Activated effector memory CD4-positive, alpha-beta T cell treated with anti-CD3 and anti-CD28 coated beads, Interleukin-2, amount 50 U/mL, for 16 hours (primary cell): ENCODE results near the gene ADAM10.
"Not testable (repeated sequence)": the region's sequence is repeated elsewhere in the genome, so short reads cannot be mapped to it uniquely, and the experiment has no call there.

Experiments used
- DNase-seq: peaks from one replicate; pipeline ENCODE4 v3.0.0-alpha.2; 2020

ADAM10 gene

DNA sequence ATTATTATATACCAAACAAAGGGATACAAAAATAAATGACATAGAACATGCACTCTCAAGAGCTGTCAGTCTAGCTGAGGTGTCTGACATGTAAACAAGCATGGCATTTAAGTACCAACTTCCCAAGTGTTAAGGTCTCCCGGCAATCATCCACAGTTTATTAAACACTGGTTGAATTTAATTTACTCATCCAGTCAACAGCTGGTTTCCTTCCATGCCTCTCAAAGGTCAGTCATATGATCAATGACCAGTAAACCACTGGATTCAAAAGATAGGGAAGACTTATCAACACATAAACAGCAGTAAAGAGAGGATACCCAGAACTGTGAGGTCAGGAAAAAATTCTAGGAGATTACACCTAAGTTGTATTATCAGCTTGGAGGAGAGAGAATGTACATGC, 80.4 kb downstream of the ADAM10 start:
- no peak for DNase-seq

GRCh38 chr15:58666957-58667356, 82.5 kb downstream of the ADAM10 start:
- no peak for DNase-seq

GRCh38 chr15:58665672-58666071, 83.8 kb downstream of the ADAM10 start:
- DNase-seq, result no peak

- no peak for DNase-seq
Measured at GRCh38 chr15:58650102-58650501, 99.4 kb downstream of the ADAM10 start.

- no peak for DNase-seq
Measured at GRCh38 chr15:58649175-58649574, 100.3 kb downstream of the ADAM10 start.

GRCh38 chr15:58643996-58644395, 105.5 kb downstream of the ADAM10 start:
- DNase-seq, result no peak

DNA sequence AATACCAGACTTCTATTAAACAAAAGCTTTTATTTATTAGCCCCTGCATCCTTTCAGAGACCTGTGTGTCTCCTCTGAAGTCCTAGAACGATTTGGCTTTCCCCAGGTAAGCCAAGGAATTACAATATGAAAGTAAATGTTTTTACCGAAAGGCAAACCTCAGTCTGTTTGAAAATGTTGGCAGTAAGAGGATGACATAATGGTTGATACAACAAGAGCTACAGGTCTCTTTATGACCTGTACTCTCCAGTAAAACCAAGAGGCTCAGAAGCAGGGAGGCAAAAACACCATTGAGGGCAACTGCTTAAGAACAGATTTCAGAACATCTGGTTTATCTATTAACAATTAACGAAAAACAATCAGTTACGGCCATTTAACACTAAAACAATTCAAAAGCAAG, 107.8 kb downstream of the ADAM10 start:
- no peak for DNase-seq

DNA sequence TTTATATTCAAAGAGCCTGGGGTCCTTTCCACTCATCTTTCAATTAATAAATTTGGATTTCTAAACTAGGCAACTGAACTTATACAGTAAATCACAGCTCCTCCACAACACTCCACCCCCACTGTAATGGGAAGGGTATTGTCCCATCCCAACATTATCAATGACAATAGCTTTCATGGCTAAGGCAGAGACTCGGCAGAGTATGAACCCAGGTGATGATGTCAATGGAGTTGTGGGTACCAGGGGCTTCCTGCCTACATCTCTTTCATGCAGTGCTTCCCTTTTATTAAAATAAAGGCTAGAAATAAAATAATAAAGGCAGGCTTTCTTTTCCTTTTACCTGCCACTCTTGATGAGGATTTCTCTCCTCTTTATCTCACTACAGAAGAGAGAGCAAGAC, 109.5 kb downstream of the ADAM10 start:
- DNase-seq, result no peak

DNA sequence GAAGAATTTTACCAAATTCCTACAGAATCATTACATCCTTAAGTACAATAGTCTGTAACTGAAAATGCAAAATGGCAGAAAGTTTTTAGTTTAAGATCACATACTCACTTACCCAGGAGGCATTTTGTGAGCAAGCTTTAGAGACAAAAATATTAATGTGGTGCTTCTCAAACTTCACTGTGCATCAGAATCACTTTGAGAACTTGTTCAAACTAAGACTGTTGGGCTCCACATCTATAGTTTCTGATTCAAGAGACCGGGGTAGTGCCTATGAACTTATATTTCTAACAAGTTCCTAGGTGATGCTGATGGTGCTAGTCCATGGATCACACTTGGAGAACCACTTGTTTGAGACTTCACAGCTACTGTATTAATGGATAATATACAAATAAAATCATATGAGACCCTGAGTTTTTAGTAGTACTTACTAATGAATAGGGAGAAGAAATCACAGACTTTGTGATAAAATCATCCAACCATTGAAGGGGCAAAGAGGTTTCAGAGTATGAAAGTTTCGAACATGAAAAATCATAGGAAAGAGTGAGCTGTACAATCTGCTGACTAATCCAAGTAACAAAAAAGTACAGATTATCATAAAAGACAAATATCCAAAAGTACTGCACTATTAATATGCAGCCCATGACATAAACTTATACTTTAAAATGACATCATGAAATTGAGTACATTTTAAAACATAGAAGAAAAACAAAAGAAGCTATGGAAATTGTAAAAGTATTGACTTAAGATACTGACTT, 110.3 kb downstream of the ADAM10 start:
- DNase-seq, result no peak

GRCh38 chr15:58632789-58633188, 116.7 kb downstream of the ADAM10 start:
- DNase-seq, result no peak

DNA sequence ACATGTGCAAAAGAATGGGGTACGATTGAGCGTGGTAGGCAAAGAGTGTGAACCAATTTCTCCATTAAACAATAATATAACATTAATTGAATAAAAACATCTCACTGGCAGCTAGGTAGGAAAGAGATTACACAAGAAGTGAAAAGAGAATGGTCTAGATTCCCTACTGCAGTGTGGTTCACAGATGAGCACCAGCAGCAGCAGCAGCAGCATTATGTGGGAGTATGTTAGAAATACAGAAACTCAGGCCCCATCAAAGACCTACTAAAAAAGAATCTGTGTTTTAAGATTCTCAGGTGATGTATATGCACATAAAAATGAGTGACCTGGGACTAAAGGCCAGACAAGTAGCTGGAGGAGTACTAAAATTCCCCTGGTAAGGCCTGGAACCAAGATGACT, 118.2 kb downstream of the ADAM10 start:
- no peak for DNase-seq

DNA sequence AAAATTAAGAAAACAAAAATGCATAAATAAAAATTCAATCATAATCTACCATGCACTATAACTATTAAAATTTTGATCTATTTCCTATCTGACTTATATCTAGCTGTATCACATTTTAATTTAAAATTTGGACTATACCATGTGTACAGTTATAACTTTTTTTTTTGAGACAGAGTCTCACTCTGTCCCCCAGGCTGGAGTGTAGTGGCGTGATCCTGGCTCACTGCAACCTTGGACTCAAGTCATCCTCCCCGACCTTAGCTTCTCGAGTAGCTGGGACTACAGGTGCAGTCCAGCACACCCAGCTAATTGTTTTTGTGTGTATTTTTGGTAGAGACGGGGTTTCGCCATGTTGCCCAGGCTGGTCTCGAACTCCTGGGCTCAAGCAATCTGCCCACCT, 119.9 kb downstream of the ADAM10 start:
- DNase-seq, result no peak

DNA sequence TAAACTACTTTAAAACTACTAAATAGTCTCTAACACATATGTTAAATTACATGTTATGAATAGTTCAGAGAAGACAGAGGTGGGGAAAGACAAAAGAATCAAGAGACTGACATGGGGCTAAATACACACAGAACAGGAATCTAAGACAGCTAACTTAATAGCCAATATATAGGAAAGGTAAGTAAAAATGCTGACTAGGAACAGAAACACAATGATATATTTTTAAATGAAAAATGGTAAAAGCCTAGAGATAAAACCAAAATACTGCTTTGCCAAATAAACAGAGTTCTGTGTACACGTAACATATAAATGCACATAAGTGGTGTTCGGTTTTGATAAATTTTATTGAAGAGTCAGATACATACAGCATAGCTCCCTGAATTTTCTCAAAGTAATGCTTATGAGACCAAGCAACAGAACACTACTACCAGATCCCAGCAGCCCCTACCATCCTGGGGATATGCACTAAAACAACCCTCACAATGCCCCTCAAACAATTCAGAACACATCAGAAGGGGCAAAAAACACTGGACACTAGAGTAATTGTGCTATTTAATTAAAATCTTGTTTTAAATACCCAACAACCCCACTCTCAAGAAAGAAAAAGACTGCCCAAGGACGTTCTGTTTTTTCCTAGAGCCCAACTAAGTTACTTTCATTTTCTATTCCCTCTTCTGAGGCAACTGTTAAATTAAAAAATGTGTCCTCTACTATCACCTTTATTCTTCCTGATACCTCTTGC, 121.1 kb downstream of the ADAM10 start:
- DNase-seq, result no peak

GRCh38 chr15:58627701-58628100, 121.8 kb downstream of the ADAM10 start:
- DNase-seq, result no peak

- DNase-seq, result no peak
Measured at GRCh38 chr15:58627046-58627445, 122.5 kb downstream of the ADAM10 start.

DNA sequence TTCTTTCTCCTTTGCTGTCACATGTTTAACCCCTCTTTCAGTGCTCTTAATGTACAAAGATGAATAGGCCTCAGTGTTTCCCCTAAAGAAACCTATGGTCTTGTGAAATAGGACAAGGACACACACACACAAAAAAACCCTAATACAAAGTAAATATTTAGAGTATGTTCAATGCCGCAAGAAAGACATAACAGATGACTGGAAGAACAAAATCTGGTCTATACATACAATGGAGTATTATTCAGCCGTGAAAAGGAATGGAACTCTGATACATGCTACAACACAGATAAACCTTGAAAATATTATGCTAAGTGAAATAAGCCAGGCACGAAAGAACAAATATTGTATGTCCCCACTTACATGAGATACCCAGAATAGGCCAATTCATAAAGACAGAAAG, 123.1 kb downstream of the ADAM10 start:
- no peak for DNase-seq

DNA sequence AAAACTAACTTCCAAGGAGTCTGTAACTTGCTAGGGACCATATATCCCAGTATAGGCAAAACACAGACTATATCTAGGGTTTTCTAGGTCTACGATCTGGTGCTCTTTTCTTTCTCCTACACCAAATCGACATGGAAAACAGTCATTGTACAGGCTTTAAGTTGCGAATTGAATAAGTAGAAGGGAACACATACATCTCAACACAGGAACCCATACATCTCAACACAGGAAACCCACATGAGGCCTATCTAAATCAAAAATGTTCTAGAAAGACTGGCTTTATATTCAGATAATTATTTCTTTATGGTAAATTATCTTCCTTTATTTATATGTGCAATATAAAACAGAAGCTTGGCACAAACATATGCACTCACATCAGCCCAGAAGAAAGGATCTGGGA, 126.6 kb downstream of the ADAM10 start:
- DNase-seq, result no peak

GRCh38 chr15:58620268-58620667, 129.2 kb downstream of the ADAM10 start:
- not testable (repeated sequence) for DNase-seq

GRCh38 chr15:58616171-58616570, 133.3 kb downstream of the ADAM10 start:
- DNase-seq, result no peak

GRCh38 chr15:58611731-58612676, 137.5 kb downstream of the ADAM10 start:
- no peak for DNase-seq

DNA sequence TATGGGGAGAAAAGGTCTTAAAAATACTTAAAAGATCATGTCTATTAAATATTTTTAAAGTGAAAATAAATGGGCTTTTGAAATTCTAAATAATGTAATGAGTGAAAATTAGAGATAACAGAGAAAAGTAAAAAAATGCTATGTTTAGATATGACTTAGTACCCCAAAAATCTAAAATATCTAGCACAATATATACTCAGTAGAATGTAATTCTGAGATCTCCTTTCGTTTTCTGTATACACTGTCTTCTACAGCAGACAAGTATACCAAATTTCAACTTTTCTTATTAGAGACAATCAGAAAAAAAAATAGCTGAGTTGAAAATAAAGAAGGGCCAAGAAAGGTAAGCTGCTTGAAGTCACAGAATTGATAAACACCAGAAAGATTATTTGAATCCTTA, 140.8 kb downstream of the ADAM10 start:
- no peak for DNase-seq

GRCh38 chr15:58608129-58608590, 141.3 kb downstream of the ADAM10 start:
- DNase-seq, result no peak

DNA sequence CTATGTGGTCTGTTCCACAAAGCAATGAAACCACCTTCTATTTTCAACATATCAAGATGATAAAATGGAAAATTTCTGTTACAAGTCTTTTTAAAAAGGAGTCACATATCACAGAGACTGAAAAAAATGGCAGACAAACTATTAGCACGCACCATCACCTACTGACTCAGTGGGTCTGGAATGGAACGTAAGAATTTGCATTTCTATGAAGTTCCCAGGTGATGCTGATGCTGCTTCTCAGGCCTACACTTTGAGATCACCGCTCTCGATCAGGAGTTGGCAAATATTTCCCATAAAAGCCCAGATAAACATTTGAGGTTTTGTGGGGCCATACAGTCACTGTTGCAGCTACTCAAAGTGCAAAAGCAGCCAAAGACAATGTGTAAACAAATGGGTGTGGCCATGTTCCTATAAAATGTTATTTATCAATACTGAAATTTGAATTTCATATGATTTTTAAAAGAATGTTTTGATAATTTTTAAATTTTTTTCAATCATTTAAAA, 142.9 kb downstream of the ADAM10 start:
- no peak for DNase-seq
